Activated naive CD8-positive, alpha-beta T cell treated with anti-CD3 and anti-CD28 coated beads for 36 hours (primary cell): ENCODE measurements around the gene BCL7C. TPM values are rescaled to one million over a fixed set of nuclear protein-coding genes. Genes with fewer than 3 reads are reported as not detected.
"Not testable (repeated sequence)": the region's sequence is repeated elsewhere in the genome, so short reads cannot be mapped to it uniquely, and the experiment has no call there.

ENCODE experiments used
- DNase-seq: peaks from one replicate; pipeline ENCODE4 v3.0.0; 2021
- H3K27ac Mint-ChIP-seq: one replicate; pipeline ENCODE4 v1.8.0; 2022; ENCODE audit warnings: mild to moderate bottlenecking, moderate library complexity, mixed read lengths
- H3K27me3 Mint-ChIP-seq: one replicate; pipeline ENCODE4 v1.8.0; 2022; ENCODE audit warnings: mild to moderate bottlenecking, mixed read lengths
- H3K36me3 Mint-ChIP-seq: one replicate; pipeline ENCODE4 v1.8.0; 2021; ENCODE audit warnings: mild to moderate bottlenecking, mixed read lengths
- H3K4me1 Mint-ChIP-seq: one replicate; pipeline ENCODE4 v1.8.0; 2021; ENCODE audit warnings: mixed read lengths
- H3K4me3 Mint-ChIP-seq: one replicate; pipeline ENCODE4 v1.8.0; 2022; ENCODE audit warnings: mild to moderate bottlenecking, moderate library complexity, mixed read lengths
- H3K9me3 Mint-ChIP-seq: one replicate; pipeline ENCODE4 v1.8.0; 2022; ENCODE audit warnings: mixed read lengths
- total RNA-seq, 2 experiments: library from RNA; stranded (reverse); gene quantifications; one replicate each; pipeline ENCODE4 v1.2.3, GENCODE V29; 2021

Gene BCL7C
- total RNA-seq, 2 experiments from 2014 or later: 20.8 to 22.0 TPM

GRCh38 chr16:30892670-30893416, 1.0 kb downstream of the BCL7C start:
- Mint-ChIP-seq H3K27me3 (no peaks in the 10 kb centered on the region), H3K4me3 (peak overlapping the region; percentile 89), H3K36me3 (peaks cover 3% of the 10 kb centered on the region), H3K9me3 (no peaks in the 10 kb centered on the region), H3K4me1 (peaks cover 37% of the 10 kb centered on the region), H3K27ac (peak overlapping the region; percentile 88)
- DNase-seq: no peak

DNA sequence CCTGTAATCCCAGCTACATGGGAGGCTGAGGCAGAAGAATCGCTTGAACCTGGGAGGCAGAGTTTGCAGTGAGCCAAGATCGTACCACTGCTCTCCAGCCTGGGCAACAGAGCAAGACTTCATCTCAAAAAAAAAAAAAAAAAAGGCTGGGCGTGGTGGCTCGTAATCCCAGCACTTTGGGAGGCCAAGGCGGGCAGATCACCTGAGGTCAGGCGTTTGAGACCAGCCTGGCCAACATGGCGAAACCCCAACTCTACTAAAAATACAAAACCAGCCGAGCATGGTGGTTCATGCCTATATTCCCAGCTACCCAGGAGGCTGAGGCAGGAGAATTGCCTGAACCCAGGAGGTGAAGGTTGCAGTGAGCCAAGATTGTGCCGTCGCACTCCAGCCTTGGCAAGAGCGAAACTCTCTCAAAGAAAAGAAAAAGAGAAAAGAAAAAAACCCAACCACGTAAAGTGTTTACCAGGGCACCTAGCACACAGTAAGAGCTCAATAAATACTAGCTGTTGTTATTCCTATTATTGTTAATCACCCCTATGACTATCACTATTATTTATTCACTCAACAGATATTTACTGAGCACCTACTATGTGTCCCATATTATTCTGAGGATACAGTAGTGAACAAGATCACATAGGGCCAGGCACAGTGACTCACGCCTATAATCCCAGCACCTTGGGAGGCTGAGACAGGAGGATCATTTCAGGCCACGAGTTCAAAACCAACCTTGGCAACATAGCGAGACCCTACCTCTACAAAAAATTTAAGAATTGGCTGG, 2.6 kb downstream of the BCL7C start:
- H3K27me3 Mint-ChIP-seq, H3K27ac Mint-ChIP-seq, DNase-seq, H3K36me3 Mint-ChIP-seq, H3K9me3 Mint-ChIP-seq, H3K4me3 Mint-ChIP-seq: not testable (repeated sequence)
- peaks cover 32% of the 10 kb centered on the region for H3K4me1 Mint-ChIP-seq

GRCh38 chr16:30889721-30890120, 4.2 kb downstream of the BCL7C start:
- Mint-ChIP-seq H3K36me3 (peaks cover 6% of the 10 kb centered on the region), H3K4me1 (peaks cover 27% of the 10 kb centered on the region), H3K4me3 (no peak overlapping the region), H3K27me3 (no peaks in the 10 kb centered on the region), H3K27ac (peak overlapping the region; percentile 45), H3K9me3 (no peaks in the 10 kb centered on the region)
- no peak for DNase-seq

GRCh38 chr16:30888856-30889499, 4.9 kb downstream of the BCL7C start:
- H3K27ac Mint-ChIP-seq: no peak overlapping the region
- H3K4me1 Mint-ChIP-seq: peaks cover 20% of the 10 kb centered on the region
- no peak overlapping the region for H3K4me3 Mint-ChIP-seq
- H3K27me3 Mint-ChIP-seq: no peaks in the 10 kb centered on the region
- peaks cover 6% of the 10 kb centered on the region for H3K36me3 Mint-ChIP-seq
- H3K9me3 Mint-ChIP-seq: no peaks in the 10 kb centered on the region
- no peak for DNase-seq

GRCh38 chr16:30887927-30888326, 6.0 kb downstream of the BCL7C start:
- H3K27me3 Mint-ChIP-seq: no peaks in the 10 kb centered on the region
- no peak overlapping the region for H3K27ac Mint-ChIP-seq
- peaks cover 8% of the 10 kb centered on the region for H3K36me3 Mint-ChIP-seq
- DNase-seq: no peak
- H3K4me1 Mint-ChIP-seq: peaks cover 19% of the 10 kb centered on the region
- H3K4me3 Mint-ChIP-seq: no peak overlapping the region
- H3K9me3 Mint-ChIP-seq: no peaks in the 10 kb centered on the region

DNA sequence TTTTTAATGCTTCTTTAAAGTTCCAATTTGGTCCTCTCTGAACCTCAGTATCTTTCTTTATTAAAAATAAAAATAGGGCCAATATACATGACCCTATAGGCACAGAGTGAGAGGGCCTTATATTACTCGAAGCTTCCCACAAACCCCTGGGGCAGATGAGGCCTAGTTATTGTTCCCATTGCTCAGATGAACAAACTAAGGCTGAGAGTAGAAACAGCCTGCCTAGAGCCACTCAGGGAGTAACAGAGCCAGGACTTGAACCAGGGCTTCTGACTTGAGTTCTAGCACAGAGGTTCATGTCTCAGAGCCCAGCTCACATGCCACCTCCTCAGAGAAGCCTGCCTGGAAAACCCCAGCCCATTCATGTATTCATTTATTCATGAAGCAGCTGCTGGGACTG, 7.7 kb downstream of the BCL7C start:
- DNase-seq: no peak
- Mint-ChIP-seq H3K9me3 (no peaks in the 10 kb centered on the region), H3K27ac (no peak overlapping the region), H3K4me3 (no peak overlapping the region), H3K36me3 (peaks cover 11% of the 10 kb centered on the region), H3K4me1 (peaks cover 23% of the 10 kb centered on the region), H3K27me3 (no peaks in the 10 kb centered on the region)

- peaks cover 14% of the 10 kb centered on the region for H3K36me3 Mint-ChIP-seq
- peak overlapping the region; percentile 6 for H3K27ac Mint-ChIP-seq
- H3K4me3 Mint-ChIP-seq: no peak overlapping the region
- no peak for DNase-seq
- no peaks in the 10 kb centered on the region for H3K27me3 Mint-ChIP-seq
- H3K4me1 Mint-ChIP-seq: peaks cover 23% of the 10 kb centered on the region
- H3K9me3 Mint-ChIP-seq: no peaks in the 10 kb centered on the region
Observed at GRCh38 chr16:30885196-30885595, 8.7 kb downstream of the BCL7C start.

- peaks cover 12% of the 10 kb centered on the region for H3K36me3 Mint-ChIP-seq
Observed at GRCh38 chr16:30884760-30885159, 9.1 kb downstream of the BCL7C start.

DNA sequence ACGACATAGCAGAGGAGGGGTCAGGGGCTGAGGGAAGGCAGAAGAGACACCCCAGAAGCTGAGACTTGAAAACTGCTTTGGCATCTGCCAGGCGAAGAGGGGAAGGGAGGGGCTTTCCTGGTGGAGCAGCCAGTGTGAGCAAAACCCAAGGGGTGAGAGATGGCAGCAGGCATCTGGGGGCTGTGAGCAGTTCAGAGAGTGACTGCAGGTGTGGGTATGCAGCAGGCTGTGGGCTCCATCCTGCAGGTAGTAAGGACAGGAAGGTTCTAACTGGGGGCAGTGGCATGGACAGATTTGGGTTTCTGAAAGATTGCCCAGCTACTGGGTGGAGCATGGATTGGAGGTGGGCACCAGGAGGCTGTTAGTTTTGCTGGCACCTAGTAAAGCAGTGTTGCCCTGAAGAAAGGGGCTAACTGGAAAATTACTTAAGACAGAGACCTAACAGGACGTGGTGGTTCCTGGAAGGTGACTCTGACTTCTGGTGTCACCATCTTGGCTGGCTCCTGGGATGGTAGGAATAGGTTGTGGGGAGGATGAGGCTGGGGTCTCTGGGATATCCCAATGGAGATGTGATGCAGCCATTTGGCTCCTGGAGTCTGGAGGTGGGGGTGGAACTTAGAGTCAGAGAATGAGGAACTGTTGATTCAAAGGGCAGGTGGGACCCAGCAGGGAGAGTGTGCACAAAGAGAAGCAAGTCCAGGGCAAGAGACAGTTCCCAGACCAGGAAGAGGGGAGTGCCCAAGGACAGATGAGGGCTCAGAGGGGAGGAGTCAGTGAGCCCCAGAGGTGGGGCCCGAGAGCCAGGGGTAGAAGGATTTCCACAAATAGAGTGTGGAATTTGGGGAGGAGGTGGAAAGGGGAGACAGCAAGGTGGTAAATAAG, 11.2 kb downstream of the BCL7C start:
- Mint-ChIP-seq H3K4me3 (no peak overlapping the region), H3K36me3 (peaks cover 17% of the 10 kb centered on the region), H3K4me1 (peaks cover 19% of the 10 kb centered on the region), H3K27me3 (no peaks in the 10 kb centered on the region), H3K9me3 (no peaks in the 10 kb centered on the region), H3K27ac (peak overlapping the region; percentile 83)
- DNase-seq: no peak

More at GRCh38 chr16:30884760-30885159, 9.1 kb downstream of the BCL7C start:
- Mint-ChIP-seq H3K27ac (peak overlapping the region; percentile 6), H3K4me1 (peaks cover 23% of the 10 kb centered on the region), H3K4me3 (no peak overlapping the region), H3K27me3 (no peaks in the 10 kb centered on the region), H3K9me3 (no peaks in the 10 kb centered on the region)
- no peak for DNase-seq

- Mint-ChIP-seq H3K27ac (peak overlapping the region; percentile 97), H3K4me1 (peaks cover 28% of the 10 kb centered on the region), H3K4me3 (peak overlapping the region; percentile 93), H3K36me3 (peaks cover 17% of the 10 kb centered on the region), H3K9me3 (no peaks in the 10 kb centered on the region), H3K27me3 (no peaks in the 10 kb centered on the region)
- no peak for DNase-seq
Observed at GRCh38 chr16:30876867-30877266, 17.0 kb downstream of the BCL7C start.

DNA sequence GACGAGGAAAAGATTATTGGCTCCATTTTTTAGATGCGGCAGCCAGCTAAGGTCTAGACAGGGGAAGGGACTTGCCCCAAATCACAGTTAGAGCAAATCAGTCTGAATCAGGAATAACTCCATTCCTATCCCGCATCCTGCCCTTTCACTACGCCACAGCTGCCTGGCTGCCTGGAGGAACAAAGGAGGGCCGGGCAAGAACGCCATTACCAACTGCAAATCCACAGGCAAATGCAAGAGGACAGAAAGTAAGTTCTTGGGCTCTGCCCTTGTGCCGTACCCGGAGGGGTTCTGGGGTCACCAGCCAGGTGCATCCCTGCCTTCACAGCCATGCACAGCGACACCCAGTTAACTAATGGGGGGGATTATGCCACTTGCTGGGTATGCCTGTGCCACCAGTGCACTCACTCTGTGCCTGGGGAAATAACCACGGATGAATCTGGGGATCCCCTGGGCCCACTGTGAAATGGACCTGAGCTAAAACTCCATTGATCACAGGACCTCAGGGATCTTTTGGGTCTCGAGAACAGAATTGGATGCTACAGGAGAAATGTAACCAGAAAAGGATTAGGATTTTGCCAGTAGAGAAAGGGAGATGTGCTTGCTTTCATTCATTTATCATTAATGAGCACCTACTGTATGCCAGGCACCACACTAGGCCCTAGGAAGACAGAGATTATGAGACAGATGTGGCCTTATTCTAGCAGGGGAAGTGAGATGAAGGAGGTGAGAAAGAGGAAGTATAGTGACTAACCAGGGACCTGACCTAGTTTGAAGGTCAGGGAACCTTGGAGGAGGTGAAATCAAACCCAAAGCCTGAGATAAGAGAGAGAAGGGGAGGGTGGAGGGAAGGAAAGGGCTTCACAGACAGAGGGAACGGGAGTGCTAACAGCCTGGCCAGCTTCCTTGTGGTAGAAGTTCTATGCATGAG, 17.7 kb downstream of the BCL7C start:
- peaks cover 17% of the 10 kb centered on the region for H3K36me3 Mint-ChIP-seq
- H3K27ac Mint-ChIP-seq: peak overlapping the region; percentile 97
- peak; percentile 24 for DNase-seq
- H3K4me3 Mint-ChIP-seq: peak overlapping the region; percentile 93
- H3K4me1 Mint-ChIP-seq: peaks cover 26% of the 10 kb centered on the region
- no peaks in the 10 kb centered on the region for H3K9me3 Mint-ChIP-seq
- no peaks in the 10 kb centered on the region for H3K27me3 Mint-ChIP-seq

- H3K36me3 Mint-ChIP-seq: peaks cover 14% of the 10 kb centered on the region
- peak overlapping the region; percentile 97 for H3K27ac Mint-ChIP-seq
- no peaks in the 10 kb centered on the region for H3K27me3 Mint-ChIP-seq
- H3K9me3 Mint-ChIP-seq: no peaks in the 10 kb centered on the region
- DNase-seq: peak; percentile 92
- H3K4me1 Mint-ChIP-seq: peaks cover 26% of the 10 kb centered on the region
- peak overlapping the region; percentile 93 for H3K4me3 Mint-ChIP-seq
Observed at GRCh38 chr16:30874821-30875717, 18.8 kb downstream of the BCL7C start.
